A549 (cell line): ENCODE data around the gene UMOD. TPM values are rescaled to one million over a fixed set of nuclear protein-coding genes. Genes with fewer than 3 reads are reported as not detected.

Source experiments
- ATAC-seq, 2 experiments: fragments of 200-7000 bp in 1 of 2; fragments of >200 bp in 1 of 2; cut with Nextera tagmentation in 1 of 2; cut with Tn5 transposase in 1 of 2; 3 replicates each; pipeline versions ENCODE4 v1.8.0 to v1.9.1; 2018 to 2020; ENCODE audit warnings: mild to moderate bottlenecking in 1 of 2, moderate library complexity in 1 of 2
- CTCF ChIA-PET: fragments of 300-600 bp; sonication (Branson Sonifier 250); formaldehyde crosslinking; extraction: SDS; loops from one replicate; lab custom pipeline; 2021; ENCODE audit warnings: antibody characterized with exemption, inconsistent platforms; lab: Yijun Ruan, JAX
- POLR2A ChIA-PET: fragments of 350-600 bp; formaldehyde crosslinking; extraction: SDS; loops from one replicate; lab custom pipeline; 2021; ENCODE audit warnings: antibody characterized with exemption, inconsistent platforms; lab: Yijun Ruan, JAX
- DNase-seq, 2 experiments: peaks; one replicate each; pipeline versions ENCODE4 v3.0.0 to v3.0.0-alpha.2; 2011 to 2016; ENCODE audit warnings: low read depth in 1 of 2, low spot score in 1 of 2
- FAIRE-seq: peaks from 2 replicates; lab custom pipeline; 2011; peaks lifted over from hg19 to GRCh38; lab: Jason Lieb, UNC
- H3K27ac ChIP-seq, 2 experiments: fragments of >200 bp; sonication (Bioruptor Twin); formaldehyde crosslinking; 3 replicates each; pipeline ENCODE4 v1.5.1; 2016 to 2017
- H3K4me1 ChIP-seq: fragments of >200 bp; sonication (Bioruptor Twin); formaldehyde crosslinking; 3 replicates; pipeline ENCODE4 v1.6.1; 2016
- H3K4me2 ChIP-seq: fragments of >200 bp; sonication (Bioruptor Twin); formaldehyde crosslinking; 3 replicates; pipeline ENCODE4 v1.6.1; 2016
- H3K4me3 ChIP-seq: fragments of >200 bp; sonication (Bioruptor Twin); formaldehyde crosslinking; 3 replicates; pipeline ENCODE4 v1.5.1; 2016
- H3K9me3 ChIP-seq: fragments of >200 bp; sonication (Bioruptor Twin); formaldehyde crosslinking; 3 replicates; pipeline ENCODE4 v1.6.1; 2016
- CBX8 ChIP-seq: fragments of 200-600 bp; sonication (generic); IDR thresholded peaks from 2 replicates; pipeline ENCODE4 v1.6.1; 2016
- CHD2 ChIP-seq: fragments of 150-350 bp; IDR thresholded peaks from 2 replicates; pipeline ENCODE4 v1.6.1; 2014; ENCODE audit warnings: low read length; ENCODE audit not compliant: partially characterized antibody
- CHD4 ChIP-seq: fragments of 200-600 bp; sonication (generic); IDR thresholded peaks from 2 replicates; pipeline ENCODE4 v1.6.1; 2016; ENCODE audit warnings: antibody characterized with exemption, mild to moderate bottlenecking, borderline replicate concordance
- EHMT2 ChIP-seq: fragments of 200-600 bp; sonication (generic); IDR thresholded peaks from 2 replicates; pipeline ENCODE4 v1.6.1; 2016; ENCODE audit warnings: antibody characterized with exemption, low read depth, mild to moderate bottlenecking, moderate library complexity
- ESRRA ChIP-seq: fragments of 150-350 bp; IDR thresholded peaks from 2 replicates; pipeline ENCODE4 v1.6.1; 2014; ENCODE audit warnings: mild to moderate bottlenecking, low read length, borderline replicate concordance
- FOXS1 ChIP-seq: fragments of 250-450 bp; sonication (Bioruptor Pico); IDR thresholded peaks from 2 replicates; pipeline ENCODE4 v1.5.0; 2020; ENCODE audit warnings: mild to moderate bottlenecking, moderate library complexity
- HEYL ChIP-seq: fragments of 250-450 bp; sonication (Bioruptor Pico); IDR thresholded peaks from 2 replicates; pipeline ENCODE4 v1.8.0; 2021; ENCODE audit warnings: mild to moderate bottlenecking, moderate library complexity
- HOXA7 ChIP-seq: fragments of 250-450 bp; sonication (Bioruptor Pico); IDR thresholded peaks from 2 replicates; pipeline ENCODE4 v1.5.0; 2020; ENCODE audit warnings: mild to moderate bottlenecking, moderate library complexity
- HOXB13 ChIP-seq: fragments of 250-450 bp; sonication (Bioruptor Pico); IDR thresholded peaks from 2 replicates; pipeline ENCODE4 v1.5.0; 2020; ENCODE audit warnings: low read depth, mild to moderate bottlenecking, moderate library complexity
- JUN ChIP-seq, 2 experiments: fragments of >200 bp; sonication (Bioruptor Twin); formaldehyde crosslinking; IDR thresholded peaks; 2 replicates in 1 of 2; 3 replicates in 1 of 2; pipeline ENCODE4 v1.6.1; 2016 to 2017
- KDM5A ChIP-seq: fragments of 200-600 bp; sonication (generic); IDR thresholded peaks from 2 replicates; pipeline ENCODE4 v1.6.1; 2016; ENCODE audit warnings: antibody characterized with exemption, mild to moderate bottlenecking
- MAZ ChIP-seq: fragments of 150-350 bp; IDR thresholded peaks from 2 replicates; pipeline ENCODE4 v1.6.1; 2014; ENCODE audit warnings: antibody characterized with exemption, low read depth, low read length, borderline replicate concordance
- POLR2AphosphoS2 ChIP-seq: conservative IDR thresholded peaks from 2 replicates; pipeline ENCODE4 v1.6.1; 2012; ENCODE audit warnings: low read length, improper control_type of control experiment, inconsistent platforms
- RARB ChIP-seq: fragments of 250-450 bp; sonication (Bioruptor Pico); IDR thresholded peaks from 2 replicates; pipeline ENCODE4 v1.8.0; 2021; ENCODE audit warnings: mild to moderate bottlenecking, moderate library complexity
- RCOR1 ChIP-seq: fragments of 150-350 bp; IDR thresholded peaks from 2 replicates; pipeline ENCODE4 v1.6.1; 2014; ENCODE audit warnings: antibody characterized with exemption, low read length, low read depth
- RFX5 ChIP-seq: fragments of 450-650 bp; IDR thresholded peaks from 2 replicates; pipeline ENCODE4 v1.7.1; 2014; ENCODE audit warnings: antibody characterized with exemption, mild to moderate bottlenecking, moderate library complexity
- SMC3 ChIP-seq: fragments of >200 bp; sonication (Bioruptor Twin); formaldehyde crosslinking; IDR thresholded peaks from 3 replicates; pipeline ENCODE4 v1.6.1; 2018; ENCODE audit warnings: inconsistent platforms
- SREBF2 ChIP-seq: fragments of 450-650 bp; IDR thresholded peaks from 2 replicates; pipeline ENCODE4 v1.6.1; 2014; ENCODE audit warnings: mild to moderate bottlenecking, moderate library complexity
- TFCP2L1 ChIP-seq: fragments of 250-450 bp; sonication (Bioruptor Pico); IDR thresholded peaks from 2 replicates; pipeline ENCODE4 v1.5.0; 2021; ENCODE audit warnings: mild to moderate bottlenecking
- TP53 ChIP-seq: fragments of 250-450 bp; sonication (Bioruptor Pico); IDR thresholded peaks from 2 replicates; pipeline ENCODE4 v1.5.0; 2021; ENCODE audit warnings: mild to moderate bottlenecking, moderate library complexity
- ZFP36 ChIP-seq: fragments of 450-650 bp; IDR thresholded peaks from 2 replicates; pipeline ENCODE4 v1.6.1; 2014; ENCODE audit warnings: borderline replicate concordance; ENCODE audit not compliant: partially characterized antibody
- ZNF302 ChIP-seq: fragments of 250-450 bp; sonication (Bioruptor Pico); IDR thresholded peaks from 2 replicates; pipeline ENCODE4 v1.9.0; 2021; ENCODE audit warnings: inconsistent platforms, mild to moderate bottlenecking, moderate library complexity
- WGBS: methylation state at CpG from one replicate; pipeline ENCODE4 v1.1.6; 2017; ENCODE audit errors: missing lambda C conversion rate; 5-methylcytosine and 5-hydroxymethylcytosine counted together
- polyA plus RNA-seq, 4 experiments: library from polyadenylated mRNA; depleted of rRNA in 3 of 4; stranded (reverse); fragments of >200 nt; fragmentation: RNase III in 1 of 4; extraction: RNeasy Plus Mini Kit Qiagen cat#74134 plus additional on column Dnase treatment in 1 of 4; gene quantifications; 2 replicates in 3 of 4; 3 replicates in 1 of 4; pipeline ENCODE4 v1.2.3, GENCODE V29; 2011 to 2017
- TF ChIP-seq, protein P1 (sequence below): fragments of 250-450 bp; sonication (Bioruptor Pico); IDR thresholded peaks from 2 replicates; pipeline ENCODE4 v1.5.0; 2021; ENCODE audit warnings: mild to moderate bottlenecking, moderate library complexity, borderline replicate concordance
- TF ChIP-seq, protein P2 (sequence below): fragments of 250-450 bp; sonication (Bioruptor Pico); IDR thresholded peaks from 2 replicates; pipeline ENCODE4 v1.5.0; 2020; ENCODE audit warnings: low read depth, mild to moderate bottlenecking, moderate library complexity
- TF ChIP-seq, protein P3 (sequence below): fragments of 450-650 bp; IDR thresholded peaks from 2 replicates; pipeline ENCODE4 v1.6.1; 2014; ENCODE audit warnings: antibody characterized with exemption
- TF ChIP-seq, protein P4 (sequence below): IDR thresholded peaks from 2 replicates; pipeline ENCODE4 v1.6.1; 2012; ENCODE audit warnings: low read depth, borderline replicate concordance

UMOD gene
- polyA plus RNA-seq, 2 of the 4 experiments (the other 2 are of a cell fraction) = not detected

DNA sequence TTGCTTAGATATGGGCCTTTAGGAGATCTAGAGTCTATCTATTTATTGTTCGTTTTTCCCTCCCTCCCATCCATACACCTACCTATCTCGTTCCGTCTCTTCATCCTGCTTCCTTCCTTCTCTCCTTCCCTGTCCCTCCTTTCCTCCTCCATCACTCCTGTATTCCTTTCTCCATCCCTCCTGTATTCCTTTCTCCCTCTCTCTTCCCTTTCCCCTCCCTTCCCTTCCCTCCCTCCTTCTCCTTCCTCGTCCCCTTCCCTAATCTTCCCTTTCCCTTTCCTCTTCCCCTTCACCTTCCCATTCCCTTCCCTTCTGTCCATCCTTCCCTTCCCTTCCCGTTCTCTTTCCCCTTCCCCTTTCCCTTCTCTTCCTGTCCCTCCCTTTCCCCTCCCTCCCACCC, 35.8 kb downstream of the UMOD start:
- ChIA-PET POLR2A (no interaction called here), CTCF (interaction anchor here (1.7 to 5.2 kb wide), 2 partner anchors 16 to 17 kb away, joined by 5 to 33 read pairs; no protein-coding TSS in a partner anchor)
- Histone ChIP-seq H3K27ac (no peak overlapping the region), H3K4me2 (no peak overlapping the region), H3K4me3 (no peak overlapping the region), H3K9me3 (no peaks in the 10 kb centered on the region; the same call in 2 of the 3 replicates), H3K4me1 (no peaks in the 10 kb centered on the region)
- no peak for ATAC-seq
- FAIRE-seq = no peak
- TF ChIP-seq CBX8 (no peak), CHD4 (no peak), KDM5A (no peak), RFX5 (no peak), HEYL (no peak), SREBF2 (no peak), HOXA7 (CRISPR knock-in tag) (no peak), HOXB13 (CRISPR knock-in tag) (no peak), ESRRA (no peak), RARB (CRISPR knock-in tag) (no peak), POLR2AphosphoS2 (no peak), ZFP36 (no peak), CHD2 (no peak)
- TF ChIP-seq, protein P1, sequence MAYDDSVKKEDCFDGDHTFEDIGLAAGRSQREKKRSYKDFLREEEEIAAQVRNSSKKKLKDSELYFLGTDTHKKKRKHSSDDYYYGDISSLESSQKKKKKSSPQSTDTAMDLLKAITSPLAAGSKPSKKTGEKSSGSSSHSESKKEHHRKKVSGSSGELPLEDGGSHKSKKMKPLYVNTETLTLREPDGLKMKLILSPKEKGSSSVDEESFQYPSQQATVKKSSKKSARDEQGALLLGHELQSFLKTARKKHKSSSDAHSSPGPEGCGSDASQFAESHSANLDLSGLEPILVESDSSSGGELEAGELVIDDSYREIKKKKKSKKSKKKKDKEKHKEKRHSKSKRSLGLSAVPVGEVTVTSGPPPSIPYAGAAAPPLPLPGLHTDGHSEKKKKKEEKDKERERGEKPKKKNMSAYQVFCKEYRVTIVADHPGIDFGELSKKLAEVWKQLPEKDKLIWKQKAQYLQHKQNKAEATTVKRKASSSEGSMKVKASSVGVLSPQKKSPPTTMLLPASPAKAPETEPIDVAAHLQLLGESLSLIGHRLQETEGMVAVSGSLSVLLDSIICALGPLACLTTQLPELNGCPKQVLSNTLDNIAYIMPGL (CRISPR knock-in tag) = no peak
- TF ChIP-seq, protein P2, sequence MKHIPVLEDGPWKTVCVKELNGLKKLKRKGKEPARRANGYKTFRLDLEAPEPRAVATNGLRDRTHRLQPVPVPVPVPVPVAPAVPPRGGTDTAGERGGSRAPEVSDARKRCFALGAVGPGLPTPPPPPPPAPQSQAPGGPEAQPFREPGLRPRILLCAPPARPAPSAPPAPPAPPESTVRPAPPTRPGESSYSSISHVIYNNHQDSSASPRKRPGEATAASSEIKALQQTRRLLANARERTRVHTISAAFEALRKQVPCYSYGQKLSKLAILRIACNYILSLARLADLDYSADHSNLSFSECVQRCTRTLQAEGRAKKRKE (CRISPR knock-in tag) = no peak
- TF ChIP-seq, protein P3, sequence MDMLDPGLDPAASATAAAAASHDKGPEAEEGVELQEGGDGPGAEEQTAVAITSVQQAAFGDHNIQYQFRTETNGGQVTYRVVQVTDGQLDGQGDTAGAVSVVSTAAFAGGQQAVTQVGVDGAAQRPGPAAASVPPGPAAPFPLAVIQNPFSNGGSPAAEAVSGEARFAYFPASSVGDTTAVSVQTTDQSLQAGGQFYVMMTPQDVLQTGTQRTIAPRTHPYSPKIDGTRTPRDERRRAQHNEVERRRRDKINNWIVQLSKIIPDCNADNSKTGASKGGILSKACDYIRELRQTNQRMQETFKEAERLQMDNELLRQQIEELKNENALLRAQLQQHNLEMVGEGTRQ = no peak
- TF ChIP-seq, protein P4, sequence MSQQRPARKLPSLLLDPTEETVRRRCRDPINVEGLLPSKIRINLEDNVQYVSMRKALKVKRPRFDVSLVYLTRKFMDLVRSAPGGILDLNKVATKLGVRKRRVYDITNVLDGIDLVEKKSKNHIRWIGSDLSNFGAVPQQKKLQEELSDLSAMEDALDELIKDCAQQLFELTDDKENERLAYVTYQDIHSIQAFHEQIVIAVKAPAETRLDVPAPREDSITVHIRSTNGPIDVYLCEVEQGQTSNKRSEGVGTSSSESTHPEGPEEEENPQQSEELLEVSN = no peak
- DNase-seq = no peak
- 5% methylated on average over 5 of the region's 5 CpGs for WGBS

DNA sequence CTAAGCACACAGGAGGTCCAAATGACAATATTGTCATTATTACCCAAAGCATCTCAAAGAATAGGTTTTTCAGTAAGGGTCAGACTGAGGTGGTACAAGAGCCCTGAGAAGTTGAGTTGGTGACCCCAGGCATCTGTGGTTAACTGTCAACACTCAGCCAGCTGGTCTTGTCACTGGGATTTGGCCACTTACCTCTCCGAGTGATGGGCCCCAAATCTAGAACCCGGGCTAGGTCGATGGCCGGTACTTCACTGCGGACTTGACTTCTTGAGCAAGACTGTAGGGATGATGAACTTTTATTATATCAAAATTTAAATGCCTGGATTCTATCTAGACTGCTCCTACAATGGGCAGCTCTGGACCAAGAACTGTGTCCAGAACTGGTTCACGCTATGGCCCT, 36.8 kb downstream of the UMOD start:
- no peak for ATAC-seq

DNA sequence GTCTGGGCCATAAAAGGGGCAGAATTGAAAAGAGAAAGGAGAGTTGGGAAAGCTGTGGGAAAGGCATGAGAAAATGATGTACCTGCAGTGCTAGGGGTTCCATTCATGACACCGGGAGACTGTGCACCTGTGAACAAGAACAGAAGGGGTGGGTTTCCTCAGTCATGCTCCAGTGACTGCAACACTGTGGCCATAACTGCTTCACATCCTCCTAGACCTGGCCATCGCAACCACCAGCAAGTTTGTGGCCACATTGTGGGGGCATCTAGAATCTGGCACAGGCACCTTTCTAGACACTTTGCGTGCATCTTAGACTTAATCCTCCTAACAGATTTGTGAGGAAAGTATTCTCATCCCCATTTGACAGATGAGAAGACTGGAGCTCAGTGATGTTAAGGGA, 37.9 kb downstream of the UMOD start:
- POLR2A ChIA-PET = no interaction called here
- Histone ChIP-seq H3K27ac (no peak overlapping the region), H3K4me3 (no peak overlapping the region), H3K4me1 (no peaks in the 10 kb centered on the region), H3K4me2 (no peak overlapping the region), H3K9me3 (no peaks in the 10 kb centered on the region; the same call in 2 of the 3 replicates)
- DNase-seq (no peak), ATAC-seq (no peak), FAIRE-seq (no peak)
- CTCF ChIA-PET = interaction anchor here (0.6 to 5.2 kb wide), 3 partner anchors 15 to 722 kb away, joined by 4 to 33 read pairs (median 9); no protein-coding TSS in a partner anchor
- 11% methylated on average over 3 of the region's 3 CpGs for WGBS
- TF ChIP-seq JUN (IDR thresholded peaks at IDR 0.05) (no peak), KDM5A (no peak), MAZ (no peak), FOXS1 (no peak), CBX8 (no peak), TFCP2L1 (CRISPR knock-in tag) (no peak), HOXB13 (CRISPR knock-in tag) (no peak), ZNF302 (CRISPR knock-in tag) (no peak)

More for the DNA sequence above, 36.8 kb downstream of the UMOD start:
- H3K4me3 ChIP-seq = no peak overlapping the region
- 15% methylated on average over 6 of the region's 6 CpGs for WGBS
- no peak overlapping the region for H3K27ac ChIP-seq
- no peak overlapping the region for H3K4me2 ChIP-seq
- no peak for FAIRE-seq
- H3K4me1 ChIP-seq = no peaks in the 10 kb centered on the region
- POLR2A ChIA-PET = no interaction called here
- no peaks in the 10 kb centered on the region; the same call in 2 of the 3 replicates for H3K9me3 ChIP-seq
- no peak for TF ChIP-seq TP53 (CRISPR knock-in tag)
- TF ChIP-seq EHMT2 = no peak
- TF ChIP-seq SMC3 = no peak
- TF ChIP-seq HOXB13 (CRISPR knock-in tag) = no peak
- no peak for TF ChIP-seq RCOR1
- no peak for TF ChIP-seq ZNF302 (CRISPR knock-in tag)
- CTCF ChIA-PET = interaction anchor here (0.9 to 5.2 kb wide), 3 partner anchors 15 to 68 kb away, joined by 4 to 33 read pairs (median 9); no protein-coding TSS in a partner anchor
- DNase-seq = no peak
